Fibroblast of gingiva (primary cell): Measurements from ENCODE around the gene BTBD1.
A peak's percentile ranks its signal among the peaks of the same experiment; 100 is the strongest.
"Not testable (repeated sequence)": the region's sequence is repeated elsewhere in the genome, so short reads cannot be mapped to it uniquely, and the experiment has no call there.

Experiments
- DNase-seq: peaks from one replicate; pipeline ENCODE4 v3.0.0-alpha.2; 2011; ENCODE audit warnings: low read depth

BTBD1 gene

GRCh38 chr15:83057696-83058376, 9.2 kb downstream of the BTBD1 start:
- no peak for DNase-seq

GRCh38 chr15:83057002-83057401, 10.1 kb downstream of the BTBD1 start:
- no peak for DNase-seq

- DNase-seq, result peak; percentile 64
Measured at GRCh38 chr15:83053151-83053550, 13.9 kb downstream of the BTBD1 start.

GRCh38 chr15:83046558-83047127, 20.4 kb downstream of the BTBD1 start:
- peak; percentile 69 for DNase-seq

- DNase-seq, result no peak
Measured at GRCh38 chr15:83044156-83044555, 22.9 kb downstream of the BTBD1 start.

GRCh38 chr15:83039206-83039605, 27.8 kb downstream of the BTBD1 start:
- no peak for DNase-seq

- no peak for DNase-seq
Measured at GRCh38 chr15:83036253-83036652, 30.8 kb downstream of the BTBD1 start.

GRCh38 chr15:83031234-83031633, 35.8 kb downstream of the BTBD1 start:
- not testable (repeated sequence) for DNase-seq

GRCh38 chr15:83030021-83030420, 37.0 kb downstream of the BTBD1 start:
- DNase-seq, result no peak

- no peak for DNase-seq
Measured at GRCh38 chr15:83018436-83018835, 48.6 kb downstream of the BTBD1 start.

GRCh38 chr15:83016906-83017305, 50.1 kb downstream of the BTBD1 start:
- no peak for DNase-seq

- DNase-seq, result no peak
Measured at GRCh38 chr15:83015361-83015760, 51.7 kb downstream of the BTBD1 start.

- no peak for DNase-seq
Measured at GRCh38 chr15:83014205-83014653, 52.8 kb downstream of the BTBD1 start.

- no peak for DNase-seq
Measured at GRCh38 chr15:83012636-83013035, 54.4 kb downstream of the BTBD1 start.

GRCh38 chr15:83012076-83012426, 55.0 kb downstream of the BTBD1 start:
- no peak for DNase-seq

- DNase-seq, result peak; percentile 88
Measured at GRCh38 chr15:83011271-83012075, 55.6 kb downstream of the BTBD1 start, which contains the start of gene C15orf40. TSS of gene C15orf40 (minus strand) at chr15:83011639. CDS start at chr15:83011607, 32 bp downstream.

GRCh38 chr15:83010709-83011270, 56.3 kb downstream of the BTBD1 start:
- DNase-seq, result peak; percentile 74

- not testable (repeated sequence) for DNase-seq
Measured at GRCh38 chr15:83000672-83001031, 66.4 kb downstream of the BTBD1 start.

- DNase-seq, result peak; percentile 52
Measured at GRCh38 chr15:82999905-83000671, 67.0 kb downstream of the BTBD1 start.

- DNase-seq, result peak; percentile 2
Measured at GRCh38 chr15:82999426-82999825, 67.6 kb downstream of the BTBD1 start.

- DNase-seq, result no peak
Measured at GRCh38 chr15:82995938-82996337, 71.1 kb downstream of the BTBD1 start.

- no peak for DNase-seq
Measured at GRCh38 chr15:82995076-82995475, 72.0 kb downstream of the BTBD1 start.
